Testis (tissue), 2 donors: Measurements from ENCODE around the gene RYR3.

Source experiments
- POLR2A ChIP-seq: fragments of 450-650 bp; IDR thresholded peaks from one replicate; pipeline ENCODE4 v1.6.1; 2017; ENCODE audit warnings: antibody characterized with exemption, mild to moderate bottlenecking, moderate library complexity
- TF ChIP-seq, protein P1 (sequence below), 3 experiments: fragments of 450-650 bp in 2 of 3; fragments of 200-600 bp in 1 of 3; sonication (generic) in 1 of 3; IDR thresholded peaks; one replicate each; pipeline ENCODE4 v1.5.1; 2016 to 2019; ENCODE audit warnings: antibody characterized with exemption in 3 of 3, mild to moderate bottlenecking in 2 of 3, moderate library complexity in 1 of 3

- TF ChIP-seq, protein P1, sequence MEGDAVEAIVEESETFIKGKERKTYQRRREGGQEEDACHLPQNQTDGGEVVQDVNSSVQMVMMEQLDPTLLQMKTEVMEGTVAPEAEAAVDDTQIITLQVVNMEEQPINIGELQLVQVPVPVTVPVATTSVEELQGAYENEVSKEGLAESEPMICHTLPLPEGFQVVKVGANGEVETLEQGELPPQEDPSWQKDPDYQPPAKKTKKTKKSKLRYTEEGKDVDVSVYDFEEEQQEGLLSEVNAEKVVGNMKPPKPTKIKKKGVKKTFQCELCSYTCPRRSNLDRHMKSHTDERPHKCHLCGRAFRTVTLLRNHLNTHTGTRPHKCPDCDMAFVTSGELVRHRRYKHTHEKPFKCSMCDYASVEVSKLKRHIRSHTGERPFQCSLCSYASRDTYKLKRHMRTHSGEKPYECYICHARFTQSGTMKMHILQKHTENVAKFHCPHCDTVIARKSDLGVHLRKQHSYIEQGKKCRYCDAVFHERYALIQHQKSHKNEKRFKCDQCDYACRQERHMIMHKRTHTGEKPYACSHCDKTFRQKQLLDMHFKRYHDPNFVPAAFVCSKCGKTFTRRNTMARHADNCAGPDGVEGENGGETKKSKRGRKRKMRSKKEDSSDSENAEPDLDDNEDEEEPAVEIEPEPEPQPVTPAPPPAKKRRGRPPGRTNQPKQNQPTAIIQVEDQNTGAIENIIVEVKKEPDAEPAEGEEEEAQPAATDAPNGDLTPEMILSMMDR (IDR thresholded peaks at IDR 0.05), result no peak
- no peak for TF ChIP-seq POLR2A
These were observed 596.6 kb downstream of the RYR3 start for GRCh38 chr15:33907326-33907725.
